Left colon (tissue), 2 donors: Measurements from ENCODE around the gene CBFA2T2. TPM values are rescaled to one million over a fixed set of nuclear protein-coding genes. Genes with fewer than 3 reads are reported as not detected.
A peak's percentile ranks its signal among the peaks of the same experiment; 100 is the strongest.
"Not testable (repeated sequence)": the region's sequence is repeated elsewhere in the genome, so short reads cannot be mapped to it uniquely, and the experiment has no call there.

Experiments used
- ATAC-seq: fragments of 200-7000 bp; cut with Tn5 transposase; one replicate; pipeline ENCODE4 v1.9.1; 2020; ENCODE audit warnings: mild to moderate bottlenecking, moderate library complexity
- DNase-seq, 2 donors: peaks; one replicate each; pipeline ENCODE4 v3.0.0-alpha.2; 2020
- intact Hi-C, 2 donors: fragments of 100-400 bp; cut with DNase I in 1 of 2; cut with micrococcal nuclease in 1 of 2; formaldehyde crosslinking; loops; one replicate each; pipeline versions ENCODE4 v1.11.2 to v1.14.0; 2022; cut with DNase I, micrococcal nuclease
- total RNA-seq, 2 donors: library from RNA; stranded (reverse); fragmentation: NEBNext Ultra II Directional; extraction: Animal tissue kit (Norgen Biotek cat#: 25700); gene quantifications; one replicate each; pipeline ENCODE4 v1.2.1, GENCODE V29; 2021
- donor health status: DM: no; HTN: no; CAD: no.
- donor health status: DM: yes; HTN: yes; CAD: no.

The CBFA2T2 gene
- total RNA-seq, 2 donors from 2014 or later = 26.9 to 27.3 TPM

DNA sequence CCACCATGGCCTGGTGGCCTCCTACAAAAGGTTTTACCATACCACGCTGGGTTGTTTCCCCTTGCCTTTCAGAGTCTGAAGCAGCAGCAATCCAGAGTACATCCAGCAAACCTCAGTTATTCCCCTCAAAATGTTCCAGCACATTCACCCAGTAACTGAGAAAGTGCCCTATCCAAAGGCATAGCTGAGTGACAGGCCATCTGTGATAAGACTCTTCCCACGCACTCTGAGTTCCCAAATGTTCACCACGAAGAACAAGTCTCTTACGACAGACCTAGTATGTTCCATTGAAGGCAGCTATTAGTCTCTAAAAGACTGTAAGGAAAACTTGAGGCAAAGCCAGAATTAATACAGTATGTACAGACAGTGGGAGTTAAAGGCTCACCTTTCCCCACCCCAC, 140.6 kb downstream of the CBFA2T2 start:
- intact Hi-C loops = no loop called here
- DNase-seq (no peak), ATAC-seq (no peak)

DNA sequence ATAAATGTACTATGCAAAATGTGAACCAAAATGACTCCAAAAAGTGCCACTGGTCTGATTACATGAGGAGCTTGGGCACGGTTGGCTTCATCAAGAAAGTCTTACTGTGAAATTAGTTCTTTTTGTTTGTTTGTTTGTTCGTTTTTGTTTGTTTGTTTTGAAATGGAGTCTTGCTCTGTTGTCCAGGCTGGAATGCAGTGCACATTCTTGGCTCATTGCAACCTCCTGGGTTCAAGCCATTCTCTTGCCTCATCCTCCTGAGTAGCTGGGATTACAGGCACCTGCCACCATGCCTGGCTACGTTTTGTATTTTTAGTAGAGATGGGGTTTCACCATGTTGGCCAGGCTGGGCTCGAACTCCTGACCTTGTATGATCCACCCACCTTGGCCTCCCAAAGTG, 142.0 kb downstream of the CBFA2T2 start:
- not testable (repeated sequence) for DNase-seq

DNA sequence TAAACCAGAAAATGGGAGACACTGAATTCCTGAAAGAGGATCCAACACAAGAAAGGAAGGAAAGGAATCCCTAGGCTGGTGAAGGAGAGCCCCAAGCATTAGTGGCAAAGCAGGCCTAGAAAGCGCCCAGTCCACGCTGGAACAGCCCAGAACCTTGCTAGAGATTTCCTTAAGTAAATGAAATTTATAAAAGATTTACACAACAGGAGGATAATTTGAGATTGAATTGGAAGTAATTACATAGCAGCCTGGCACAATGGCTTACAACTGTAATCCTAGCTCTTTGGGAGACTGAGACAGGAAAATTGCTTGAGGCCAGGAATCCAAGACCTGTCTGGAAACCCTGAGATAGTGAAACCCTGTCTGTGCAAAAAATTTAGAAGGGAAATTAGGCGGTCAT, 145.4 kb downstream of the CBFA2T2 start:
- no peak for ATAC-seq
- no peak for DNase-seq
- intact Hi-C loops = no loop called here

More for the DNA sequence above, 142.0 kb downstream of the CBFA2T2 start:
- intact Hi-C loops, ATAC-seq: not testable (repeated sequence)

DNA sequence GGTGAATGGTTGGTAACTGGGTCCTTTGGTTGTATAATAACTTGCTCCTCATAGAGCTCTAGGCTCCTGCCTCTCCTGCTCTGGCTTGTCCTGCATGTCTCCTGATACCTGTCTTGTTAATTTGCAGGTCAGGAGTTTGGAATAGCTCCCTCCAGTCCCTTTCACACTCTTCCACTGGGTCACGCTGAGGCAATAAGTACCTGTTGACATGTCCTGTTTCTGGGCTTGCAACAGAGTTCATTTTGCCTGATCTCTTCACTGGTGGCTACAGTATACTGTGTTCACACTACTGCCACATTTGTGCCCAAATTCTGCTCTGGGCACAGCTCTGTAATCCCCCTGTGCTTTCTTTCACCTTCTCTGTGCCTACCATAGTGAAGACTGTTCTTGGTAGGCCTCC, 146.9 kb downstream of the CBFA2T2 start:
- intact Hi-C loops = no loop called here
- no peak for ATAC-seq
- no peak for DNase-seq

DNA sequence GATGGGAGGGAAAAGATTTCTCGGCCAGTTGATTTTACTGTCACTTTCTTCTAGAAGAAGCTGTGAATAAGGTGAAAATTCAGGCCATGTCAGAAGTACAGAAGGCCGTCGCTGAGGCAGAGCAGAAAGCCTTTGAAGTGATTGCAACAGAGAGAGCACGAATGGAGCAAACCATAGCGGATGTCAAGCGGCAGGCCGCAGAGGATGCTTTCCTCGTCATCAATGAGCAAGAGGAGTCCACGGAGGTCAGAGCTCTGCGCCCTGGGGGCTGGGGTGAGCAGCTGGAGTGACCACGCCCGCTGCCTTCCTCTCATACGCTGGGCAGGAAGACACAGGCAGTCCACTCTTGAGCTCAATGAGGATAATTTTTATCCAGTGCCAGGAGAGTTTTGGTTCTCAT, 150.4 kb downstream of the CBFA2T2 start:
- no peak for DNase-seq
- intact Hi-C loops = no loop called here
- no peak for ATAC-seq

DNA sequence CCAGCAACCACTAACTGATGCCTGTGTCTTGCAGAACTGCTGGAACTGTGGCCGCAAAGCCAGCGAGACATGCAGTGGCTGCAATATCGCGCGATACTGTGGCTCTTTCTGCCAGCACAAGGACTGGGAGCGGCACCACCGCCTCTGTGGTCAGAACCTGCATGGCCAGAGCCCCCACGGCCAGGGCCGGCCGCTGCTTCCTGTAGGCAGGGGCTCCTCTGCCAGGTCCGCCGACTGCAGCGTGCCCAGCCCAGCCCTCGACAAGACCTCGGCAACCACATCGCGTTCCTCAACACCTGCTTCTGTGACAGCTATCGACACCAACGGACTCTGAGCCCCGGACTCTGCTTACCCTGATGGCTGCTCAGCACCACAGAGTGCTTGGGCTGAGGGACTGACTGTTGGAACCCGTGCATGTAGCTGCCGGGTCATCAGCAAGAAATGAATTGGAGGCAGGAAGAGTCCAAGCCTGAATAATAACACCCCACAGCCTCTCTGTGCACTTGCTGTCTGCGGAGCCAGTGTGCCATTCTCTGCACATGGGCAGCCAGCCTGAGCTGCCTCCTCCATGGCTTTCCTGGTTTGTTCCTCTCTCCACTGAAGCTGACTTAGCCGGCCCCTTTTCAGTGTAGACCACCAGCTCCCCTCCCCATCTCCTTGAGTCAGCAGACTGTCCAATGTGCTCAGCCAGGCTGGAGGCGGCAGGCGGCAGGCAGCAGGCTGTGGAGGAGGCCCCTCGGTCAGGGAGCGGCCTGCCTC, 154.6 kb downstream of the CBFA2T2 start:
- ATAC-seq (no peak), DNase-seq (no peak)
- intact Hi-C loops = loop anchor here in 1 of 2 donors (5.0 kb wide), 1 partner anchor 182 kb away; no protein-coding TSS in a partner anchor

DNA sequence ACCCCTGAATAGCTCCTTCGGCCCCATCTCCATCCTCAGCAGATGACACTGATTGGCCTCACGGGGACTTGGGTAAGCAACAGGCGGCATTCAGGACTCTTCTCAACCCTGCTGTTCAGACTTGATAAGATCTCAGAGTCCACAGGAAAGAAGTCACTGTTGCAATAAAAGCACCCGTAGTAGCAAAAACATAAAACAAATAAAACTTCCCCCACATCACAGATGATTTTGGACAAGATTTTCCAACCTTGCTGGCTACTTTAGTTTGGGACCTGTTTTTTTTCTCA, 155.1 kb downstream of the CBFA2T2 start:
- peak; percentile 15 for ATAC-seq
- no peak for DNase-seq
- intact Hi-C loops = loop anchor here in 1 of 2 donors (5.0 kb wide), 1 partner anchor 183 kb away; no protein-coding TSS in a partner anchor

DNA sequence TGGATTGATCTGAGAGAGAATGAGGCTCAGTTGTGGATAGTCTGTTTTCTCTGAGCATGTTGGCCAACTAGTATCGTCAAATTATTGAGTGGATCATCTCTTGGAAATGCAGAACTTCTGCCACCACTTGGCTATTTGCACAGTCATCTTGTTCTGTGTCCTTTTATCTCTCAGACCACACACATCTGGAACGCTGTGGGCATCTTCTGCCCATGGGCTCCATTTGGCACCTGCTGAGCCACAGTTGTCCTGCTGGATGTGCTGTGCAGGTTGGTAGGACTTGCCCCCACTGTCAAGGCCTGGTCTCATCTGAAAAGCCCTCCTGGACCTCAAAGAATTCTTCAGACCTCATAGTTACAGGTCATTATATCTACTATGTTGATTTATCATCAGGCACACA, 155.5 kb downstream of the CBFA2T2 start:
- ATAC-seq (no peak), DNase-seq (no peak)
- intact Hi-C loops = loop anchor here in 1 of 2 donors (5.0 kb wide), 1 partner anchor 183 kb away; no protein-coding TSS in a partner anchor

DNA sequence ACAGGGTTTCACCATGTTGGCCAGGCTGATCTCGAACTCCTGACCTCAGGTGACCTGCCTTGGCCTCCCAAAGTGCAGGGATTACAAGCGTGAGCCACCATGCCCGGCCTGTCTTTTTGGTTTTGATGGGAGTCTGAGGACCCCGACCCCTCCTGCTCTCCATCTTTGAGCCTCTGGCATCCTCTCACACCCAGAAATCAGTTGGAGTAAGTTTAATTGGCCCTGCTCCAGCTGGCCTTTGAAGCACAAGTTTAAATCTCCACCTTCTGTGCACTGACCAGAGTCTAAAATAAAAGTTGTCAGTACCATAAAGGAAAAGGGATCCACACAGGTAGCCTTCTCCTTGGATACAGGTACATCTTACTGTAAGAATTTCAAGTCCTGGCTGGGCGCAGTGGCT, 156.3 kb downstream of the CBFA2T2 start:
- intact Hi-C loops = loop anchor here in 1 of 2 donors (5.0 kb wide), 1 partner anchor 184 kb away; no protein-coding TSS in a partner anchor
- DNase-seq (no peak), ATAC-seq (no peak)

DNA sequence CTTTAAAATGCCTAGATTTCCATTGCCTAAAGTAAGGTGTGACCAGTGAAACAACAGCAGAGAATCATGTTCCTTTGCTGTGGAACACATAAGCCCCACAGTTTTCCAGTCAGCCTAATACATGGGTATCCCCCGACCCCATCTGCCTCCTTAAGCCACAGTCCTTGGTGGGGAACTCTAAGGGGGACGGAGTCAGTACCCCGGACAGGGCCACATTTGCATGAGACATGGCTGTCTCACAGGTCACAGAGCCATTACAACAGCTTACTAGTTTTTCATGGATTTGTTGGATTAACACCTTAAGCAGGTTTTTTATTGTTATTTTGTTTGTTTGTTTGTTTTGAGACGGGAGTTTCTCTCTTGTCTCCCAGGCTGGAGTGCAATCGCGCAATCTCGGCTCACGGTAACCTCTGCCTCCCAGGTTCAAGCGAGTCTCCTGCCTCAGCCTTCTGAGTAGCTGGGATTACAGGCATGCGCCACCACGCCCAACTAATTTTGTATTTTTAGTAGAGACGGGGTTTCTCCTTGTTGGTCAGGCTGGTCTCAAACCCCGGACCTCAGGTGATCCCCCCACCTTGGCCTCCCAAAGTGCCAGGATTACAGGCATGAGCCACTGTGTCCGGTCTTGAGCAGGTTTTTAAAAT, 157.2 kb downstream of the CBFA2T2 start:
- not testable (repeated sequence) for ATAC-seq, DNase-seq
- intact Hi-C loops = loop anchor here in 1 of 2 donors (5.0 kb wide), 1 partner anchor 185 kb away; no protein-coding TSS in a partner anchor

DNA sequence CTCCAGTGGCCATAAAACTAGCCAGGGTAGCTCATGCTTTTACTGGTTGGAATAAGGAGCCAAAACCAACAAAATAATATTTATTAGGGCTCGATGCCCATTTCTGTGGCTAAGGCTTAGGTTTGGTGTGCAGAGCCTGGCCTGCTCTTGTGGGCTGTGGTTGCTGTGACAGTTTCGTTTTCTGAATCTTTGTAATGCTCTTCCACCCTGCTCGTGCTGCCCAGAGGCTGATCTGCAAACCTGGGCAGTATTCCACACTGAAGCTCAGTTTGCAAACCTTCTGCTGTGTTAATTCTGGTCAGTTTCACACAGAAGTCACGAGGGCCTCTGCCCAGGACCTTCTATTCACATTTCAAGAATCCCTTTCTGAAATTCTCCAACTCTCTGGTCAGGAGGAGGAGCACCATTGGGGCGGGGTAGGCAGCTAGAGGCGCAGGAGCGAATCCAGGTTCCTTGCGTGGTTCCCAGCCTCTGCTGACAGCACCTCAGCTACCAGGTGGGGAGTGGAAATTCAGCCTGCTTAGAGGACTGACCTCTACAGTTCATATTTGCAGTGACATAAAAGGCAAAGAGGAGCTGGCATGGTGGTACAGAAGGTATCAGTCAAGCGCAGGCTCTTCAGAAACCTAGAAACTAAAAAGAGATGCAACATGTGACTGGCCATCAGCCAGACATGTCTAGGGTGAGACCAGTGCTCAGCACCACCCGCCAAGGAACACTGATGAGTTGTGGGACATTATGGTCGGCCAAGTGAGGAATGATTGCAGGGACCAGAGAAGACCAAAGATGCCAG, 157.9 kb downstream of the CBFA2T2 start:
- ATAC-seq (no peak), DNase-seq (no peak)
- intact Hi-C loops = loop anchor here in 1 of 2 donors (5.0 kb wide), 1 partner anchor 185 kb away; no protein-coding TSS in a partner anchor

DNA sequence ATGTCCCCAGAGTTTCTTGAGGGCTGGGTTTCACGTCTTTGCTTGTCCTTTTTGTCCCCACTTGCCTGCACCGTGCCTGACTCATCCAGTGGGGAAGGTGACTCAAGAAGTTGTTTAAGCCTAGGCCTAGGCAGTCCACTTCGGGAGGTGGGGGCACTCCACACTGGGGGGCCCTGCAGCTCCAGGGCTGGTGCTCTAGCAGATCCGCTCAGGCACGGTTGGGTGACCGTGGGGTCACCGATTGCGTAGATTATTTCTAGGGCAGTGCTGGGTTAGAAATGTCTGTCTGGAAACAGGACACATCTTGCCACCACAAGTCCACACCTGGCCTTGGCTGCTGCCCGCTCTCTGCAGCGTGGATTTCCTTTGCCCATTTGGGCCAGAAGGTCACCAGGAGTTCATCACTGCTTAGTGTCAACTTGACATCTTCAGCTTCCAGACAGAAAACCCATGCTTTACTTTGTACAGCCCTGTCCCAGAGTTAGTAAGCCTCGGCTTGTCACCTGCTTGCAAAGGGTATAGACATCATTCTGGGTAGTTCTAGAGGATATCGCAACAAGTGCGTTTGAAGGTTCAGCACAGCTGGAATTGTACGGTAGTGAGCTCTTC, 158.6 kb downstream of the CBFA2T2 start:
- ATAC-seq = no peak
- intact Hi-C loops = loop anchor here in 1 of 2 donors (5.0 kb wide), 1 partner anchor 186 kb away; no protein-coding TSS in a partner anchor
- DNase-seq = no peak

DNA sequence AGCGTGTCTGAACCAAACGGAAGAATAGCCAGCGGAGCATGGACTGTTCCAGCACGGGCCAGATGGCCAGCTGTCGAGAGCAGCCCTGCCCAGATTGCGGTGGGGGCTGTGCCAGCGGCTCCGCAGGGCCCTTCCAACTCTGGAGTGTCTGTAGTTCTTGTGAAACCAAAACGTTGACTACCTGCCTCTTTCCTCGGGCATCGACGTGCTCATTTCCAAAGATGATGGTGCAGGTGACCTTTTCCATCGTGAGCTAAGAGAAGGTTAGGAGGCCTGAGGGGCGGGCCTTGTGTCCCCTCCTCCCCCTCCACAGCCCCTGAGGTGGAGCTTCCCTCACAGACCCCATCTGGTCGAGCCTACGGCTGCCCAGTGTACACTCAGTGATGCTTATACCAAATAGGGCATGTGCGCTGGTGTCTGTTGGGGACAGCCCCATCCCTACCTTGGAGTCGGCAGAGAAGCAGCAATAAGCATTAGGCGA, 159.3 kb downstream of the CBFA2T2 start:
- intact Hi-C loops = loop anchor here in 1 of 2 donors (5.0 kb wide), 1 partner anchor 187 kb away; no protein-coding TSS in a partner anchor
- DNase-seq (peak in 1 of 2 donors; percentile 30), ATAC-seq (no peak)

DNA sequence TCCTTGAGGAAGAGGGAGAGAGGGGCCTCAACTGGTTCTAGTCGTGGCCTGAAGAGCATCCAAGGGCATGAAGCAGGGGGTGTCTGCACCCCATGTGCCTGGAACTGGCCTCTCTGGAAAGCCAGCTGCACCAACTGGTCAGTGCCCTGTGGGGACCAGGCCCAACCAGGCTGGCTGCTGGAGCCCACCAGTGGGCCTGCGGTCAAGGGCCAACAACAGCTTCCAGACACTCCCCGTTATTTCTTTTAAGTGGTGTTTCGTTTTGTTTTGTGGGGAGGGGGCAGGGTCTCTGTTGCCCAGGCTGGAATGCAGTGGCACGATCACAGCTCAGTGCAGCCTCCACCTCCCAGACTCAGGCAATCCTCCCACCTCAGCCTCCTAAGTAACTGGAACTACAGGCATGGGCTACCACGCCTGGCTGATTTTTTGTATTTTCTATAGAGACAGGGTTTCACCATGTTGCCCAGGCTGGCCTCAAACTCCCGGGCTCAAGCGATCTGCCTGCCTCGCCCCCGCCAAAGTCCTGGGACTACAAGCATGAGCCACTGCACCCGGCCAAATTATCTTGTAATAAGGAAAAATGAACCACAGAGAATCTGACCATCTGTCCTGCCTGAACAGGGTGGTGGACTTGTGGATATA, 160.3 kb downstream of the CBFA2T2 start:
- intact Hi-C loops = no loop called here
- DNase-seq (peak in 1 of 2 donors; percentile 24), ATAC-seq (no peak)

DNA sequence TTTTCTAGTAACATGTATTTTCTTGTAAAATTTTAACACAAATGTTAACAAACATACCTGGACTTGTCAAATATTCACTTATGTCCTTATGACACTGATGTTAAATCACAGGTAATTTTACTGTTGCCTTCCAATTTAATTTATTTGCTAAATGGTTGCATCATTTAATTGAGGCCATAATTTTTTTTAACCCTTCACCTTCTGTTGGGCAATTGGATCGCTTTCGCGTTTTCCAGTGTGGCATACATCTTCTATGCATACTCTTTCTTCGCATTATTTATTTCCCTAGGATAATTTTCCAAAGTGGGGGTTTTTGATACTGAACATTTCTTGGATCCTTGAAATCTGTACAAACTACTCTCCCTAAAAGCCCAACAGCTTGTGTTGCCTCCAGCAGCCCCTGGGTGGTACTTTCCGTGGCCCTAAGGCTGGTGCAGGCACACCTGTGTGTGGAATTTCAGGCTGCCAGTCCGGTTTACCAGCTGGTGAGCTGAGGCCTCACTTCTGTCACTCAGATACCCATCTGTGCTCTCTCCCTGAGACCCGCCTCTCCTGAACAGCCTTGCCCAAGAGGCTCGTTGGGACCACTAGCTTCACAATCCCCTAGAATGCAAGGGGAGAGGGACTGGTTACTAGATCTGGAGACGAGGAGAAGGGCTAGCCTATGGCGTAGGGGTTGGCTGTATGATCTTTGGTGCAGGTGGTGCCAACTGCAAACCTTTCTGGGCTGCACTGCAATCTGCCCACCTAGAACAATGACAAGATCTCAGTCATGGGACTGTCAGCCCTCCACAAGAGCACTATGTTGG, 161.1 kb downstream of the CBFA2T2 start:
- intact Hi-C loops = no loop called here
- peak; percentile 31 for ATAC-seq
- peak in 1 of 2 donors; percentile 64 for DNase-seq

DNA sequence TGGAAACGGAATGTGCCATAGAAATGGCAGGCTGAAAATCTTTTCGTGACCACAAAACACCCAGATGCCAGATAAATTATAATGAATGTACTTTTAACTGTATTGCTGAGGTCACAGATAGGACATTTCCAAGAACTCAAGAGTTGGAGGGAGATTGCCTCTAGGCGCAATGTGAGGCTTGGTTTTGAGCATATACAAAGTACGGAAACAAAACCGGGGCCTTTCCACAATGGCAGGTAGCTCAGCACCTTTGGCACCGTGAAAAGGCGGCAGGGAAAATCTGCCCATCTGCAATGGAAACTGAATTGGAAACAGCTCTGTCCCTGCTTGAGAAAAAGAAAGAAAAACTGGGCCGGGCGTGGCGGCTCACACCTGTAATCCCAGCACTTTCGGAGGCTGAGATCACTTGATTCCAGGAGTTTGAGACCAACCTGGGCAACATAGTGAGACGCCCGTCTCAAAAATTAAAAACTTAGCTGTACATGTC, 161.7 kb downstream of the CBFA2T2 start:
- ATAC-seq (no peak), DNase-seq (peak in 1 of 2 donors; percentile 23)
- intact Hi-C loops = no loop called here

DNA sequence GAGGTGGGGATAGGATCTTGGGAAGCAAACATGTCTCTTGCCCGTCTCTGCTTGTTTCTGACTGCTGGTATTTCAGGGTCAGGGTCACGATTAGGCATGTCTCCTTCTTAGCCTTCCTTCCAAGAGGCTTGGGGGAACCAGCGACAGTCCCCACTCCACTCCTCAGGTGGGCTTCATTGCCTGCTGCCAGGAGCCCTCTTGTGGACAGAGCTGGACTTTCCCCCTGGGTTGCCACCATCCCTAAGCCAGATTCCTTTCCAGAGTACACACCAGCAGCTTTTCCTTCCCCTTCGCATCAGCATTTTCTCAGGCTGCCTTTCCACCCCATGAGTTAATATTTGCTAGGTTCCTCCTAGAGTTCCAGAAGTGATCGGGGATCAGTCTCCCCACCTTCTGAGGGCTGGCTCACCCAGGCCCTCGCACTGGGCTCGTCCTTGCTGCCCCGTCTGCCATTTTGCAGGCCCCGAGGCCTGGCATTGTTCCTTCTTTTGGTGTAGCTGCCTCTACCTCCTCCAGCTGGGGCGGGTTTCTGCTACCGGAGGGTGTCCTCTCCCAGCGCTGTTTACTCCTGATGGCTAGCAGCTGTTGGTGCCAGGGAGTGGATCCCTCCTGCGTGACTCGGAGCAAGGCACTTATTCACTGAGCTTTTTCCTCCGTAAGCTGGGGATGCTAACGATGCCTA, 163.5 kb downstream of the CBFA2T2 start:
- ATAC-seq (peak; percentile 49), DNase-seq (peak; percentile 60 to 68)
- intact Hi-C loops = no loop called here
